Measurements from ENCODE around the gene CMIP.
A peak's percentile ranks its signal among the peaks of the same experiment; 100 is the strongest.

CMIP gene

GRCh38 chr16:81586977-81587625 lies 142.5 kb downstream of the CMIP start:
- DNase-seq: no peak
- Histone ChIP-seq H3K27ac (ENCODE audit: low read length, poor library complexity, severe bottlenecking) (no peak overlapping the region), H3K27me3 (ENCODE audit: control insufficient read depth in 1 of 2, insufficient read depth in 1 of 2, low read length in 2 of 2) (no peaks in the 10 kb centered on the region), H2BK5ac (ENCODE audit: low read depth, low read length, poor library complexity, severe bottlenecking) (no peak overlapping the region), H2BK120ac (ENCODE audit: low read depth, low read length) (no peak overlapping the region), H3K14ac (ENCODE audit: low read length in 2 of 2) (no peak overlapping the region), H3K4me3 (ENCODE audit: insufficient read depth in 1 of 2, low read depth in 1 of 2, low read length in 2 of 2) (no peak overlapping the region), H3K4me2 (ENCODE audit: low read length, poor library complexity, severe bottlenecking) (no peak overlapping the region), H4K91ac (ENCODE audit: low read length) (no peak overlapping the region), H2BK12ac (ENCODE audit: low read length in 2 of 2) (no peak overlapping the region), H3K79me1 (replicated peaks; ENCODE audit: low read length, poor library complexity, severe bottlenecking) (peaks cover 43% of the 10 kb centered on the region), H3K23ac (ENCODE audit: low read length in 2 of 2) (no peak overlapping the region), H2AFZ (ENCODE audit: low read depth, low read length) (no peak overlapping the region), H3K9ac (ENCODE audit: low read length) (no peak overlapping the region), H3K9me3 (ENCODE audit: control insufficient read depth, low read length) (no peaks in the 10 kb centered on the region), H3K18ac (ENCODE audit: low read depth in 1 of 2, low read length in 2 of 2) (peak overlapping the region in 1 of 2 experiments; percentile 35), H2BK15ac (ENCODE audit: low read depth, poor library complexity, severe bottlenecking) (no peak overlapping the region), H4K8ac (ENCODE audit: low read length) (no peak overlapping the region), H3K4ac (ENCODE audit: low read depth in 1 of 2, low read length in 2 of 2) (no peak overlapping the region), H3K4me1 (ENCODE audit: control insufficient read depth, insufficient read depth, low read depth, low read length) (peaks cover 5% of the 10 kb centered on the region), H2AK5ac (ENCODE audit: low read length, severe bottlenecking) (no peak overlapping the region), H3K36me3 (ENCODE audit: control insufficient read depth in 1 of 2, insufficient read depth in 2 of 2, low read depth in 1 of 2, low read length in 2 of 2) (peaks cover 0 to 12% of the 10 kb centered on the region in 2 experiments)
- WGBS: 96% methylated on average over 9 of the region's 11 CpGs

DNA sequence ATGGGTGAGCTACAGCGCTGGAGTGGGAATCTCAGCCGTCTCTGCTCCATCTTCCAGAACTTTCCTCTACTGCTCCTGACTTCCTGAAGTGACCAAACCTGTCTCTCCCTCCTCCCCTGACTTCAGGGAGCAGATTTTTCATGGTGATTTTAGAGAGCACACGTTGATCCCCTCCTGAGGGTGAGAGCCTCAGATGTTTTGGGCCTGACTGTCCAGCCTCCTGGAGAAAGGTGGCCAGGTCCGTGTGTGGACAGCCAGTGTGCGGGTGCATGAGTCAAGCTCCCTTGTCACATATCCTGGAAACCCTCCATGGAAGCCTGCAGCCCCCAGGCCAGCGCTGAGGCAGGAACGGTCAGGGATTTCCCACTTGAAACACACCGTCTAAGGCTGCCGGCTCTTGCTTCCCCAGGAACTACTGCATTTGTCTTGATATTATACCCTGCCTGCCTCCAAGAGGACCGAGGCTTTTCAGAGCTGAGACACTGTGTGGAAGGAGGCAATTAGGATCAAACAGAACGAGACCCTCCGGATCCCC lies 143.1 kb downstream of the CMIP start:
- Histone ChIP-seq H4K91ac (ENCODE audit: low read length) (no peak overlapping the region), H2AFZ (ENCODE audit: low read depth, low read length) (no peak overlapping the region), H3K18ac (ENCODE audit: low read depth in 1 of 2, low read length in 2 of 2) (no peak overlapping the region), H3K9me3 (ENCODE audit: control insufficient read depth, low read length) (no peaks in the 10 kb centered on the region), H4K8ac (ENCODE audit: low read length) (no peak overlapping the region), H3K36me3 (ENCODE audit: control insufficient read depth in 1 of 2, insufficient read depth in 2 of 2, low read depth in 1 of 2, low read length in 2 of 2) (peaks cover 0 to 16% of the 10 kb centered on the region in 2 experiments), H2BK15ac (ENCODE audit: low read depth, poor library complexity, severe bottlenecking) (peak overlapping the region; percentile 19), H3K27ac (ENCODE audit: low read length, poor library complexity, severe bottlenecking) (no peak overlapping the region), H3K4me3 (ENCODE audit: insufficient read depth in 1 of 2, low read depth in 1 of 2, low read length in 2 of 2) (no peak overlapping the region), H3K23ac (ENCODE audit: low read length in 2 of 2) (peak overlapping the region in 1 of 2 experiments; percentile 24), H3K14ac (ENCODE audit: low read length in 2 of 2) (no peak overlapping the region), H2BK12ac (ENCODE audit: low read length in 2 of 2) (no peak overlapping the region), H2AK5ac (ENCODE audit: low read length, severe bottlenecking) (no peak overlapping the region), H3K4me1 (ENCODE audit: control insufficient read depth, insufficient read depth, low read depth, low read length) (peaks cover 5% of the 10 kb centered on the region), H3K4me2 (ENCODE audit: low read length, poor library complexity, severe bottlenecking) (no peak overlapping the region), H3K4ac (ENCODE audit: low read depth in 1 of 2, low read length in 2 of 2) (no peak overlapping the region), H2BK5ac (ENCODE audit: low read depth, low read length, poor library complexity, severe bottlenecking) (no peak overlapping the region), H3K79me1 (replicated peaks; ENCODE audit: low read length, poor library complexity, severe bottlenecking) (peaks cover 45% of the 10 kb centered on the region), H3K27me3 (ENCODE audit: control insufficient read depth in 1 of 2, insufficient read depth in 1 of 2, low read length in 2 of 2) (no peaks in the 10 kb centered on the region), H3K9ac (ENCODE audit: low read length) (no peak overlapping the region), H2BK120ac (ENCODE audit: low read depth, low read length) (no peak overlapping the region)
- DNase-seq: no peak
- WGBS: 88% methylated on average over 12 of the region's 12 CpGs

- WGBS: 90% methylated on average over 14 of the region's 17 CpGs
Measured at GRCh38 chr16:81588326-81589081, 143.9 kb downstream of the CMIP start.

DNA sequence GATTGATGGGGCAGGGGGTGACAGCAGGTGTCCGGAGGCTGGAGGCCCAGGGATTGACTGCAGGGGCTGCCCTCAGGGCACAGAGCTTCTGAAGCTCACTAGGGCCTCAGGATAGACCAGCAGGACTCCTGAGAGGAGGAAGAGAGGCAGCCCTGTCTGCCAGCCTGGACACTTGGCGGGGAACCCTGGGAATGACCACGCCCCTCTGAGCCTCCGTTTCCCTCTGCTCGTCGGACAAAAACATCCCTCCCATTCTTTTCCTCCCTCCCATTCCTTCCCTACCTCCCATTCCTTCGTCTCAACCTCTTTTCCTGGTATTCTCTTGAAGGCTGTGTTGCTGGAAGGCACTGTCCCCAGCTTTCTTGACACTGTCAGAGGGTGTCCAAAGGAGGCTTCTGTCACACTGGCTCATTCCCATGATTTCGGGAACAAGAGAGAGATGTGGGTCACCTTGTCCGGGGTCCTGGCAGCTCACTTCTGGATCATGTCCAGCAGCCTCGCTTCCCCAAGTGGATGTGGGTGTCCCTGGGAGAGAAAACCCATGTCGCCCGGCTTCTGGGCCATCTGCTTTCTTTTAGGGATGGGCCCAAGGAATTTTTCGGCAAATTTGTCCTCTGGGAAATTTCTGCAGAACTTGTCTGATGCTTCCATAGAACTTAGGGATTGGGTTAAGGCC lies 145.5 kb downstream of the CMIP start:
- Histone ChIP-seq H3K4ac (ENCODE audit: low read depth in 1 of 2, low read length in 2 of 2) (no peak overlapping the region), H4K8ac (ENCODE audit: low read length) (no peak overlapping the region), H3K4me1 (ENCODE audit: control insufficient read depth, insufficient read depth, low read depth, low read length) (peaks cover 5% of the 10 kb centered on the region), H2BK12ac (ENCODE audit: low read length in 2 of 2) (no peak overlapping the region), H2BK15ac (ENCODE audit: low read depth, poor library complexity, severe bottlenecking) (no peak overlapping the region), H2BK120ac (ENCODE audit: low read depth, low read length) (no peak overlapping the region), H3K36me3 (ENCODE audit: control insufficient read depth in 1 of 2, insufficient read depth in 2 of 2, low read depth in 1 of 2, low read length in 2 of 2) (peaks cover 0 to 16% of the 10 kb centered on the region in 2 experiments), H3K18ac (ENCODE audit: low read depth in 1 of 2, low read length in 2 of 2) (no peak overlapping the region), H3K23ac (ENCODE audit: low read length in 2 of 2) (no peak overlapping the region), H3K27ac (ENCODE audit: low read length, poor library complexity, severe bottlenecking) (no peak overlapping the region), H3K9me3 (ENCODE audit: control insufficient read depth, low read length) (no peaks in the 10 kb centered on the region), H3K79me1 (replicated peaks; ENCODE audit: low read length, poor library complexity, severe bottlenecking) (peaks cover 36% of the 10 kb centered on the region), H3K14ac (ENCODE audit: low read length in 2 of 2) (no peak overlapping the region), H3K4me2 (ENCODE audit: low read length, poor library complexity, severe bottlenecking) (no peak overlapping the region), H3K27me3 (ENCODE audit: control insufficient read depth in 1 of 2, insufficient read depth in 1 of 2, low read length in 2 of 2) (no peaks in the 10 kb centered on the region), H2BK5ac (ENCODE audit: low read depth, low read length, poor library complexity, severe bottlenecking) (no peak overlapping the region), H2AFZ (ENCODE audit: low read depth, low read length) (no peak overlapping the region), H3K4me3 (ENCODE audit: insufficient read depth in 1 of 2, low read depth in 1 of 2, low read length in 2 of 2) (no peak overlapping the region), H2AK5ac (ENCODE audit: low read length, severe bottlenecking) (no peak overlapping the region), H3K9ac (ENCODE audit: low read length) (no peak overlapping the region), H4K91ac (ENCODE audit: low read length) (no peak overlapping the region)
- 90% methylated on average over 12 of the region's 13 CpGs for WGBS
- no peak for DNase-seq

More at GRCh38 chr16:81588326-81589081, 143.9 kb downstream of the CMIP start:
- Histone ChIP-seq H3K36me3 (ENCODE audit: control insufficient read depth in 1 of 2, insufficient read depth in 2 of 2, low read depth in 1 of 2, low read length in 2 of 2) (peaks cover 0 to 16% of the 10 kb centered on the region in 2 experiments), H3K23ac (ENCODE audit: low read length in 2 of 2) (no peak overlapping the region), H3K27me3 (ENCODE audit: control insufficient read depth in 1 of 2, insufficient read depth in 1 of 2, low read length in 2 of 2) (no peaks in the 10 kb centered on the region), H2AK5ac (ENCODE audit: low read length, severe bottlenecking) (no peak overlapping the region), H3K14ac (ENCODE audit: low read length in 2 of 2) (no peak overlapping the region), H4K91ac (ENCODE audit: low read length) (no peak overlapping the region), H2BK15ac (ENCODE audit: low read depth, poor library complexity, severe bottlenecking) (no peak overlapping the region), H3K27ac (ENCODE audit: low read length, poor library complexity, severe bottlenecking) (no peak overlapping the region), H3K4ac (ENCODE audit: low read depth in 1 of 2, low read length in 2 of 2) (no peak overlapping the region), H2AFZ (ENCODE audit: low read depth, low read length) (no peak overlapping the region), H3K4me2 (ENCODE audit: low read length, poor library complexity, severe bottlenecking) (no peak overlapping the region), H3K9me3 (ENCODE audit: control insufficient read depth, low read length) (no peaks in the 10 kb centered on the region), H4K8ac (ENCODE audit: low read length) (no peak overlapping the region), H3K9ac (ENCODE audit: low read length) (no peak overlapping the region), H3K18ac (ENCODE audit: low read depth in 1 of 2, low read length in 2 of 2) (no peak overlapping the region), H2BK120ac (ENCODE audit: low read depth, low read length) (no peak overlapping the region), H3K4me1 (ENCODE audit: control insufficient read depth, insufficient read depth, low read depth, low read length) (peaks cover 5% of the 10 kb centered on the region), H3K79me1 (replicated peaks; ENCODE audit: low read length, poor library complexity, severe bottlenecking) (peaks cover 45% of the 10 kb centered on the region), H2BK5ac (ENCODE audit: low read depth, low read length, poor library complexity, severe bottlenecking) (no peak overlapping the region), H2BK12ac (ENCODE audit: low read length in 2 of 2) (no peak overlapping the region), H3K4me3 (ENCODE audit: insufficient read depth in 1 of 2, low read depth in 1 of 2, low read length in 2 of 2) (no peak overlapping the region)
- DNase-seq: no peak
